NCI-H2196 treated with DMSO at 0.1 percent for 48 hours (cell line): ENCODE results near the gene AKAP8.
"Not testable (repeated sequence)": the region's sequence is repeated elsewhere in the genome, so short reads cannot be mapped to it uniquely, and the experiment has no call there.

Source experiments
- DNase-seq: peaks from one replicate; lab custom pipeline; 2025; ENCODE audit not compliant: unreplicated experiment; lab: John Stamatoyannopoulos, UW

AKAP8 gene

DNA sequence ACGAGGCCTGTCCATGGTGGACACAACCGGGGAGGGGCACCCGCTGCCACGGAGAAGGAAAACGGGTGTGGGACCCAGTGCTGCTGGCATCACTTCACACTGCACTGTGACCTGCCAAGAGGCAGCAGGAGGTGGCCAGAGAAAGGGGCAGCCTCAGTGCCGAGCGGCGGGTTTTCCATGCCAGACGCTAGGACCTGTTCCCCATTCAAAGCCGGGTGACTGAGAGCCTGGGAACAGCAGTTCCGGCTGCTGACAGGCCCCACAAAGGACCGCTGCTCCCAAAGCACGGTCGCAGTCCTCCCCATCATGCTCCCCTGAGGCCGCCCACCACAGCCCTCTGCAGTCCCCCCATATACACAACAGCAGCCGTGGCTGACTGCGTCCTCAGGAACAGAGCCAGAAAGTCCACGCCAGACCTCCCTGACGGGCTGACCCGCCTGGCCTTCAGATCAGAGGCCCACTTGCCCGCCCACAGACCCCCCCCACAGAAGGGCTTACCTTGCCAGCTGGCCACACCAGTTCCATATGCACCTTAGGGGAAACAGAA, 5.4 kb downstream of the AKAP8 start:
- no peak for DNase-seq

DNA sequence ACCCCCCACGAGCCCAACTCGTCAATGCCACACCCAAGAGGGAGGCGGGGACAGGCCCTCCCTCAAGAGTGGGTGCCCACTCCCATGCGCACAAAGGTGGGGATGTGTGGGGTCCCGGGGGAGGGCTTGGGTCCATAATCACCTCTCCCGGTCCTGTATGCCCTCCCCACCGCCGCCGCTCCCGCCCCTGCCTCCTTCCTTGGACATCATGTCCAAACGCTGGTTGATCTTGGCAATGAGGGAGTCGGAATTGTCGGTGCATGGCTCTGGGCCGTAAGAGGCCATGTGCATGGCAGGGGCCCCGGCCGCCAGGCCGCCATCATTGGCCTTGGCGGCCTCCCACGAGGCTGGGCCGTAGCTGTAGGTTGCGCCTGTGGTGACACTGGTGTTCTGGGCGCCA, 5.9 kb downstream of the AKAP8 start:
- DNase-seq = no peak

DNA sequence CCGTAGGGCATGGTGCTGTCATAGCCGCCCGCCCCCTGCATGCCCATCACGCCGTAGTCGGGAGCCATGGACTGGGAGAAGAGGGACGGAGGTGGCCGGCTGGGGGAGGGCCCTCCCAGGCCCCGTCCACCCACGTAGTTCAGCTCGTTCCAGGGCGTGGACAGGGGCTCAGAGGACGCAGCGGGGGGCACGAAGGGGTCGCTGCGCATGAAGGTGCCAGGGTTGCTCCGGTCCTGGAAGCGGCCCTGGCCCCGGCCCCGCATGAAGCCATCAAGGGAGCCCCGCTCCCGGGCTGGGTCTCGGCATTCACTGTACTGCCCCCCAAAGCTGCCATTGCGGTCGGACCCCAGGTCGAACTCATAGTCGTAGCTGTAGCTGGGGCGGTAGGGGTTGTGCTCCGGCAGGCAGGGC, 6.7 kb downstream of the AKAP8 start:
- no peak for DNase-seq

DNA sequence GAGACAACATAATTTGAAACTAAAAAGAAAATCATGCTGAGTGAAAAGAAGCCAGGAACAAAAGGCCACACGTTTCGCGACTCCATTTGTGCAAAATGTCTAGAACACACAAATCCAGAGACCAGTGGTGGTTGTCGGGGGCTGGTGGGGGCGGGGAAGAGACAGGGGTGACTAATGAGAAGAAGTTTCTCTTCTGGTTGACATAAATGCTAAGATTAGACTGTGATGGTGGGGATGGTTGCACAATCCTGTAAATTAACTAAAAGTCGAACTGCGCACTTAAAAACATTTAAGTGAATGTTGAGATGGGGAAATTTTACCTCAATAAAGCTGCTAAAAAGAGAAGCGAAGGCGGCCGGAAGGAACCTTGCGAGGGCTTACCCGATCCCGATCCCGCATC, 7.1 kb downstream of the AKAP8 start:
- DNase-seq = no peak

DNA sequence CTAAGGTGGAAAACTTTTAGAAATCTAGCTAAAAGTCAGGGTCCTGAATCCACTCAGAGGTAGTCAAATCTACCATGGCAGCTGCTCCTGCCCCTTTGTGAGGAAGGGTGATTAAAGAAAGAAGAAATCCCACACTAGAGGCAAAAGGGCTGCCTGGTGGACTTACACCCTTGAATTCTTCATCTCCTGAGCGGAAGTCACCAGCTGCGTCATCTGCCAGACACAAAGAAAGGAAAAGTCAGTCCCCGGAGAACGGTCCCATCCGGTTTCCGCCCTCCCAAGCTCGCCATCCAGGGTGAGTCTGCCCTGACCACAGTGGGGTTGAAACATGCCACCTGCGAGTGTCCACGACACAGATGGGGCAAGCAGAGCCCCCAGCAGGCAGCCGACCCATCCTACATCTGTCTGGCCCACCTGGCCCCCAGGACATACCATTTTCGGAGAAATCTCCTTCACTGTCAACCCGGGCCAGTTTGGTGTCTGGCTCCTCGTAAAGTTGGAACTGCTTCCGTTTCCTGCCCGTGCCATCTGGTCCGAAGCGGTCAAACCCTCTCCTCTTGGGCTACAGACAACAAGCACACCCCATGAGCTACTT, 7.7 kb downstream of the AKAP8 start:
- no peak for DNase-seq

DNA sequence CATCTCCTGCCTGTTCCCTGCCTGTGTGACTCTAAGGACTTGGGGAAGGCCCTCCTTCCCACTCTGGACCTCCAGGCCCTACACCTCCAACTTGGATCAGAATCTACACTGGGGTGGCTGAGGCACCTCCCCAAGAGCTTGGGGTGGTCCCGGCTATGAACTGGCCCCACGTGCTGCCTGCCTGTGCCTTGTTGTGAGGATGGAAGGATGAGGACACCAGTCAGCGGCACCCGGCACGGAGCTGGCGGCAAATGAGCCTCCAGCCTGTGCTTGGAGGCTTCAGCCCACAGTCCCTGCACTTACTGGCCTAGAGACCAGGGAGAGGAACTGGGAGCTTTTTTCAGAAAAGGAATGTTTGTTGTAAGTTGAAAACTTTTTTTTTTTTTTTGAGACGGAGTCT, 8.5 kb downstream of the AKAP8 start:
- no peak for DNase-seq

DNA sequence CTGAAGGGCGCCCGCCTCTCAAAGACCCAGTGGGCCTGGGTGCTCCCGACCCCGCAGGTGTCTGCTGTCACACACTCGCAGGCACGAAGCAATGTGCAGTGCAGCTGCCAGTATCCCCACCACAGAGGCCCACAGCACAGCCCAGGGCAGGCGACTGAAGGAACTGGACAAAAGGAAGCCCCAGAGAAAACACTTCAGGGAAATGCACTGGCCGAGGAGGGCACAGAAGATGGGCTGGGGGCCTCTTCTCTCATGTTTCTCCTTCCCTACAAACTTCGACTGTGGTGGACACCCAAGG, 10.0 kb downstream of the AKAP8 start:
- no peak for DNase-seq

DNA sequence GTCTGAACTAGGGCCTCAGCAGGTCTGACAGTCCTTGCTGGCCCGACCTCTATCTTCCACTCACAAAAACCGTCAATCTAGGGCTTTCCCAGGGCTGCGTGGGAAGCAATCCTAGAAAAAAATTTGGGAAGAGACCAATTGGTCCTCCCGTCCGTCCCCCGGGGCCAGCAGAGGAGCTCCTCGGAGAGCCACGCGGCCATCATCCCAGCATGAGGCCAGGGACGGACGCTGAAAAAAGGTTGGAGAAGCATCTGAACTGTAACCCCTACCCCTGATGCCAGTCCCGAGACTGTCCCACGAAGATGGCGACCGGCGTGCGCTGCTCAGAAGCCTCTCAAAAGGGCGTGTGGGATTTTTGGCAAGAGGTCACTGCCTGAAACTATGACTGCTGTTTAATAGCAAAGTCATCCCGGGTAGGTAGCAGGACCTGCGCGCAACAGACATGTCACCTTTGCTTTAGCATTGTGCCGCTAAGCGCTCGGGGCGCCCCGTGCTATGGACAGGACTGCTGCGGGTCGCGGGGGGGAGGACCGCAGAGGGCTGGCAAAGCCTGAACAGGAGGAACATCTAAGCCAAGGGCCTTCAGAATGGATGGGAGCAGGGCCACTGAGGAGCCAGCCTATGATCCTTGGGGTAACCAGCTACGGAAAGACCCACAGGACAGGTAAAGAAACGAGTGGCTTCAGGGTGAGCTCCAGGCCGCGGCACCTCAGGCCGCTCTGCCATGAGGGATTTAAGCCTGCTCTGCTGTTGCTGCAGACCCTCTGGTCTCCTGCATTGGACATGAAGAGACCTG, 10.6 kb downstream of the AKAP8 start:
- DNase-seq = no peak

DNA sequence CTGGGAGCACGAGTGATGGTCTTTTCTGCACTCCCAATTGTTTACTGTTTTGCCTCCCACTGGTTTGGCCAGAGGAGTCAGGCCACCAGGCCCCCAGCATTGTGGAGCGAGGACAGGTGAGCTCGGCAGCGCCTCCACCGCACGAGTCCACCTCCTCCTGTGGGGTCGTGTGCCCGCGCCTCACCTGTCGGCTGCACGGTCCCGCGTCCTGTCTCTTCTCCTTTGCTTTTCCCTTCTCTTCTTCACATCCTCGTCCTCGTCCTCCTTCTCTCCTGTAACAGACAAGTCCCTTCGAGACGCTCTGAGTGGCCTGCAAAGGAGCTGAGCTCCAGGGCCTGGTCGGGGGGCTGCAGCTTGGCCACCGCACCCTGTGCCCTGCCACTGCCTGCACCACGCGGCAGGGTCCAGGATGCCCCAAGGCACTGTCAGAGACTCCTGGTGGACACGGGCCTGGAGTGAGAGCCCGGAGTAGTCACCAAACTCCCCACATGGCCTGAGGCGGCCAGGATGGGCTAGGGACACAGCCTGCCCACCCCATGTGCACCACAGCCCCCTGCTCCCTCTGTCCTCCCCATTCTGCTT, 11.4 kb downstream of the AKAP8 start:
- DNase-seq = no peak

DNA sequence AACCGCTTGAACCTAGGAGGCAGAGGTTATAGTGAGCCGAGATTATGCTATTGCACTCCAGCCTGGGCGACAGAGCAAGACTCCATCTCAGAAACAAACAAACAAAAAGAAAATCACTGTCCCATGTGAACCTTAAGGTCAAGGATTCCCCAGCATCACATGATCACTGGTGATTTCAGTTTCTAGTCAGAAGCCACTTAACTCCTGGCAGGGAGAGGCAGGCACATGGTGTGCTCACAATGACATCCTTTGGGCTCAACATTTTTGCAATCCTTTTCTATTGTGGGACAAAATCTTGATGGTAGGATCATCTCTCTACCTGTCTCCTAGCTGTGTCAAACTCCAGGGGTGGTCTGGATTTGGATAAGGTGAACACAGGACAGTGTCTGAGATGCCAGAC, 12.1 kb downstream of the AKAP8 start:
- DNase-seq = no peak

DNA sequence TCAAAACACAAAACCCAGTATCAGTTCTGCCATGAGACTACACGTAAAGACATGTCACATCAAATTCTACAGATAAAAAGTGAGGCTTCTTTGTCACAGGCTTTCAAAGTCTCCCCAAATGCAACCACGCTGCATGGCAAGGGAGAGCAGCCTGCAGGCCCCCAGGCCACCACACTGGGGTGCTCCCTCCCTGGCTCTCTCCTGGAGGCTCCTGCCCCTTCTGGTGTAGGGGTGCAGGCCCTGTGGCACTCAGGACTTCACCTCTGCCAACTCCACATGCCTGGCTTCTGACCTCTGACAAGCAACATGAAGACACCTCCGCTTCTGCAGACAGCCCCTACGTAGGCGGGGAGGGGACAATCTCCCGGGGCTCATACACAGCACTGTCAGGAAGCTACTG, 14.3 kb downstream of the AKAP8 start:
- no peak for DNase-seq

DNA sequence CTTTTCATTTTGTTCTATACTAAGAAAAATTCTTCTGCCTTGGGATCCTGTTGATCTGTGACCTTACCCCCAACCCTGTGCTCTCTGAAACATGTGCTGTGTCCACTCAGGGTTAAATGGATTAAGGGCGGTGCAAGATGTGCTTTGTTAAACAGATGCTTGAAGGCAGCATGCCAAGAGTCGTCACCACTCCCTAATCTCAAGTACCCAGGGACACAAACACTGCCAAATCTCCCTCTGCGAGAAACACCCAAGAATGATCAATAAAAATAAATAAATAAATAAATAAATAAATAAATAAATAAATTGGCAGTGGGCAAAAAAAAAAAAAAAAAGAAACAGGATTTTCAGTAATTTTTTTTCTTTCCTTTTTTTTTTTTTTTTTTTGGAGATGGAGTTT, 15.8 kb downstream of the AKAP8 start:
- DNase-seq = not testable (repeated sequence)

DNA sequence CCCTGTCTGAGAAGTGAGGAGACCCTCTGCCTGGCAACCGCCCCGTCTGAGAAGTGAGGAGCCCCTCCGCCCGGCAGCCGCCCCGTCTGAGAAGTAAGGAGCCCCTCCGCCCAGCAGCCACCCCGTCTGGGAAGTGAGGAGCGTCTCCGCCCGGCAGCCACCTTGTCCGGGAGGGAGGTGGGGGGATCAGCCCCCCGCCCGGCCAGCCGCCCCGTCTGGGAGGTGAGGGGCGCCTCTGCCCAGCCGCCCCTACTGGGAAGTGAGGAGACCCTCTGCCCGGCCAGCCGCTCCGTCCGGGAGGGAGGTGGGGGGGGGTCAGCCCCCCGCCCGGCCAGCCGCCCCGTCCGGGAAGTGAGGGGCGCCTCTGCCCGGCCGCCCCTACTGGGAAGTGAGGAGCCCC, 16.5 kb downstream of the AKAP8 start:
- DNase-seq = not testable (repeated sequence)

DNA sequence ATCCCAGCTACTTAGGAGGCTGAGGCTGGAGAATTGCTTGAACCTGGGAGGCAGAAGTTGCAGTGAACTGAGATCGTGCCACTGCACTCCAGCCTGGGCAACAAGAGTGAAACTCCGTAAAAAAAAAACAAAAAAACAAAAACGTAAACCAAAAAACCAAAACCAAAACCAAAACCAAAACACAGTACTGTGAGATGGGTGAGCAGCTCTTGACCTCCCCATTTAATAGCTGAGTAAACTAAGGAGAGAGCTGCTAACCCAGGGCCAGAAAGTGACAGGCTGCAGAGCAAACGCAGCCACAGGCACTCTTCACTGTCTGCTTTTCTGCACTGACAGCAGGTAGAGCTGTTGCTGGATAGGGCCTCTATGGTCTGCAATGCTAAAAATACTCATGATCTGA, 19.6 kb downstream of the AKAP8 start:
- not testable (repeated sequence) for DNase-seq

DNA sequence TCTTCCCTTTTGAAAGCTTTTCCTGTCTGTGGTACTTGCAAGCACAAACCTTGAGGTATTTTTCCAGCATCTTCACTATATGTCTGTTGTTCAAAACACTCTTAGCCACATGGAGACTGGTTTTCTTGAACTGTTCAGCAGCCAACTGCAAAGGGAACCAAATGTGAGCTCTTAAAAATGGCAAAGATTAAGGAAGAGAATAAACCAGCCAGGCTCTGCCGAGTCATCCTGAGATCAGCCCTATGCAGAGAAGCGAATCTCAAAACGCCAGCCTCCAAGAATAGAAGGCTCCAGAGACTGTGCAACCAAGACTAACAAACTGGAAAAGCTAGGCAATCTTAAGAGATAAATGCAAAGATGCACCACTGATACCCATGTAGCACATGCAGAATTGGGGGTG, 20.7 kb downstream of the AKAP8 start:
- DNase-seq = no peak

DNA sequence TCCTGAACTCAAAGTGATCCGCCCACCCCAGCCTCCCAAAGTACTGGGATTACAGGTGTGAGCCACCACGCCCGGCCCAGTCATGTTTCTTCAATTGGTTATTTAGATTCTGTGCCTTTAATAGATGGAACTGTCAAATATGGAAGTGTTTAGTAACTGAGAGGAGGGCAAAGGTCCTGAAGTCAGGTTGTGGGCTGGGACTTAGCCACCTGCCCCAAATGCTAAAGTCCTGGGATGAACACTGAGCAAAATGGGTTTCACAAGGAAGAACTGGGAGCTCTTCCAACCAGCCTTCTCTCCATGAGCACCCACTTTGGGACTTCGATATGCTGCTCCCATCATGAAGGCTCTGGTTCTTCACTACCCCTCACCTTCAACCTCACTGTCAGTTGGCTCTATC, 21.7 kb downstream of the AKAP8 start:
- no peak for DNase-seq

DNA sequence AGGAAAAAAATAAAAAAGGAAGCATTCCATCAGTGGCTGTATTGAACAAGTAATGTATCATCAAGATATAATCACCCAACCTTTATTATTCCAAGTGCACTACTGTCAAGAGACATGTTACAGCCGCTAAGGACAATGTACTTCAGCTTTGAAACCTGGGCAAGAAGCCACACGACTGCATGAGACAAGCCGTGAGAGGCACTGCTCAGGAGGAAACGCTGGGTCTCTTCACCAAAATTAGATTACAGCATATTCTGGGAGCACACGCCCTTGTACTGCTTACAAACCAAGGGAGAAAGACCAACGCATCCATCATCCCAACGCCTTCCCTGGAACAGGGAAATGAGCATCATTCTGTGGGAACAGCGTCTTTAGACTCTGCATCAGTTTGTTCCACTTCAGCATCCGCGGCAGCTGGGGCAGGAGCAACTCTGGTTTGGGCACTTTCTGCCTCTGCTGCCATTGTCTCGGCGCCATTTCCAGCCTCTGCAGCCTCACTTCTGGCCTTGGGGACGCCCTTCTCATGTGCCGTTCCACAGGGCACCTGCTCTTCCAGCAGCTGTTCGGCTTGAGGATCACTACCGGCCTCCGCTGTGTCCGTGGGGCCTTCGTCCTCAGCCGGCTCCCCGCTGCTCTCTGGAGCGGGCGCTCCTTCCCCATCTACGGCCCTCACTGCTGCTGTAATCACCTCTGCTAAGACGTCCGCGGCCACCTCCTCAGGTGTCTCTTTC, 24.9 kb downstream of the AKAP8 start:
- no peak for DNase-seq

DNA sequence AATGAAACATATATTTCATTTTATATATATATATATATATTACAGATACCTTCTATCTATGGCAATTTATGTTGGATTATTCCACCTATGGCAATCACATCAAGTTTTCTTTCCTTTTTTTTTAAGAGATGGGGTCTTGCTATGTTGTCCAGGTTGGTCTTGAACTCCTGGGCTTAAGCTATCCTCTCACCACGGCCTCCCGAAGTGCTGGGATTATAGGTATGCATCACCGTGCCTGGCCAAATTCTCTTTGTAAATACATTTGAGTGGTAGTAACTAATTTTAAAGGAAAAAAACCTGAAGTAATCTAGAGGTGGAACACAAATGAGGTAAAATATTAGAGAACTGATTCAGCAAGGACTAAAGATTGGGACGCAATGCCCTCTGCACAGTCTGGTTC, 25.7 kb downstream of the AKAP8 start:
- no peak for DNase-seq

DNA sequence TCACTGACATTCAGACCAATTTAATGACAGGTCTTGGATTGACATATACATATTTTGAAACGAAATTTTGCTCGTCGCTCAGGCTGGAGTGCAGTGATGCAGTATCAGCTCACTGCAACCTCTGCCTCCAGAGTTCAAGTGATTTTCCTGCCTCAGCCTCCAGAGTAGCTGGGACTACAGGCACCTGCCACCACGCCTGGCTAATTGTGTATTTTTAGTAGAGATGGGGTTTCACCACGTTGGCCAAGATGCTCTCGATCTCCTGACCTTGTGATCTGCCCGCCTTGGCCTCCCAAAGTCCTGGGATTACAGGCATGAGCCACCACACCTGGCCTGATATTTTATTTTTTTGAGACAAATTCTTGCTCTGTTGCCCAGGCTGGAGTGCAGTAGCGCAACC, 27.1 kb downstream of the AKAP8 start:
- not testable (repeated sequence) for DNase-seq

DNA sequence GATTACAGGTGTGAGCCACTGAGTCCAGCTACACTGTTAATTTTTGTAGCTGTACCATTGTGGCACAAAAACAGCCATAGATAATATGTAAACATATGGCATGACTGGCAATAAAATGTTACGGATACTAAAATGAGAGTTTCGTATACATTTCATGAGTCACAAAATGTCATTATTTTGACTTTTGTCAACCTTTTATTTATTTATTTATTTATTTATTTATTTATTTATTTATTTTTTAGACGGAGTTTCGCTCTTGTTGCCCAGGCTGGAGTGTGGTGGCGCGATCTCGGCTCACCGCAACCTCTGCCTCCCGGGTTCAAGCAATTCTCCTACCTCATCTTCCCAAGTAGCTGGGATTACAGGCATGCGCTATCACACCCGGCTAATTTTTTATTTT, 38.3 kb downstream of the AKAP8 start:
- not testable (repeated sequence) for DNase-seq

DNA sequence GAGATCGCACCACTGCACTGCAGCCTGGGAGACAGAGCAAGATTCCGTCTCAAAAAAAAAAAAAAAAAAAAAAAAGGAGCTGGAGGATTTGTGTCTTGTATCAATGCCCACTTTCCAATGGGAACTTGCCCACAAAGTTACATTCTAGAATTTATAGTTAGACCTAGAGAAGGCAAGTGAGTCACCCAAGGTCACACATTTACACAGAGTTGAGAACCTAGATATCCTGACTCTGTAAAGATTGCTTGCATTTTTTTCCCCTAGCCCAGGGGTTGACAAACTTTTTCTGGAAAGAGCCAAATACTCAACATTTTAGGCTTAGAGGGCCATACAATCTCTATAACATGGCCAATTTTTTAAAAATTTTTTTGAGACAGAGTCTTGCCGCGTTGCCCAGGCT, 39.5 kb downstream of the AKAP8 start:
- no peak for DNase-seq

DNA sequence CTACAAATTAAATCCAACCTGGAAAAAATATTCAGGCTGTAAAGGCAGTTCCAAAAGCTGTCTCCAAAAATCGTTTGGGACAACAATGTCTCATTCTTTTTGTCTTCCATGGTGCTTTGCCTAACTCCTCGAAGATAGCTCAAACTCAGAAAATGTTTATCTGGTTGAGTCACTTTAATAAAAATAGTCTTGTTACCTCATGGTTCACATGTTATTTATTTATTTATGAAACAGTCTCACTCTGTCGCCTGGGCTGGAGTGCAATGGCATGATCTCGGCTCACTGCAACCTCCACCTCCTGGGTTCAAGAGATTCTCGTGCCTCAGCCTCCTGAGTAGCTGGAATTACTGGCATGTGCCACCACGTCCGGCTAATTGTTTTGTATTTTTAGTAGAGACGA, 42.4 kb downstream of the AKAP8 start:
- DNase-seq = no peak
